ENCODE data around the gene UGDH.

GRCh38 chr4:39528061-39528465 lies 824 bp upstream of the UGDH start:
- no peak for TF ChIP-seq CTCF (IDR thresholded peaks at IDR 0.05)
- TF ChIP-seq POLR2A (IDR thresholded peaks at IDR 0.05), result no peak

Measured in breast epithelium (tissue), 3 donors.